B cell (primary cell): ENCODE measurements around the gene KEL. TPM values are rescaled to one million over a fixed set of nuclear protein-coding genes. Genes with fewer than 3 reads are reported as not detected.

Experiments used
- ATAC-seq: fragments of 200-7000 bp; cut with Tn5 transposase; one replicate; pipeline ENCODE4 v1.10.0; 2021; ENCODE audit warnings: low read depth, mild to moderate bottlenecking, moderate number of reproducible peaks, moderate library complexity
- CTCF ChIA-PET: fragments of 350-600 bp; sonication (Branson Sonifier 250); formaldehyde crosslinking; loops from one replicate; lab custom pipeline; 2021; ENCODE audit warnings: antibody characterized with exemption, inconsistent platforms; lab: Charles Lee
- POLR2A ChIA-PET: fragments of 350-600 bp; sonication (Branson Sonifier 250); formaldehyde crosslinking; loops from one replicate; lab custom pipeline; 2021; ENCODE audit warnings: antibody characterized with exemption; lab: Charles Lee
- DNase-seq: peaks from one replicate; pipeline ENCODE4 v3.0.0; 2013
- H2AFZ ChIP-seq: 2 replicates; pipeline ENCODE4 v1.6.1; 2012; ENCODE audit warnings: mild to moderate bottlenecking, low read depth, low read length; ENCODE audit not compliant: insufficient read depth, poor library complexity, severe bottlenecking
- H3K27ac ChIP-seq, 2 donors: 1 replicate in 1 of 2; 2 replicates in 1 of 2; pipeline ENCODE4 v1.5.1; 2012 to 2013; ENCODE audit warnings: low read length in 2 of 2, mild to moderate bottlenecking in 2 of 2, moderate library complexity in 1 of 2
- H3K27me3 ChIP-seq, 4 experiments: fragments of 200-600 bp in 1 of 4; sonication (generic) in 1 of 4; replicated peaks in 1 of 4; 1 replicate in 2 of 4; 2 replicates in 2 of 4; pipeline versions ENCODE4 v1.6.1 to v1.7.0; 2013 to 2016; ENCODE audit warnings: low read length in 3 of 4, mild to moderate bottlenecking in 2 of 4, mixed read lengths in 1 of 4, moderate library complexity in 1 of 4; ENCODE audit not compliant: insufficient read depth in 4 of 4, control insufficient read depth in 3 of 4; ENCODE audit errors: control extremely low read depth in 1 of 4
- H3K36me3 ChIP-seq, 2 experiments: replicated peaks in 1 of 2; 1 replicate in 1 of 2; 2 replicates in 1 of 2; pipeline versions ENCODE4 v1.6.1 to v1.7.1; 2013; ENCODE audit warnings: low read length in 1 of 2; ENCODE audit not compliant: insufficient read depth in 2 of 2, control insufficient read depth in 1 of 2; ENCODE audit errors: control extremely low read depth in 1 of 2, extremely low read depth in 1 of 2
- H3K4me1 ChIP-seq, 2 donors: fragments of 200-600 bp in 1 of 2; sonication (generic) in 1 of 2; 1 replicate in 1 of 2; 2 replicates in 1 of 2; pipeline versions ENCODE4 v1.5.1 to v1.6.1; 2013 to 2017; ENCODE audit warnings: low read length in 2 of 2; ENCODE audit not compliant: control insufficient read depth in 2 of 2, insufficient read depth in 2 of 2
- H3K4me2 ChIP-seq: replicated peaks from 2 replicates; pipeline ENCODE3; 2012; ENCODE audit warnings: mild to moderate bottlenecking, low read depth, low read length; ENCODE audit not compliant: poor library complexity, severe bottlenecking
- H3K4me3 ChIP-seq, 5 experiments: fragments of 200-600 bp in 1 of 5; sonication (generic) in 1 of 5; 1 replicate in 3 of 5; 2 replicates in 2 of 5; pipeline versions ENCODE4 v1.5.1 to v1.7.0; 2011 to 2016; ENCODE audit warnings: low read length in 4 of 5, mild to moderate bottlenecking in 4 of 5, low read depth in 2 of 5, control low read depth in 1 of 5, moderate library complexity in 1 of 5; ENCODE audit not compliant: insufficient read depth in 1 of 5; ENCODE audit errors: control extremely low read depth in 1 of 5, extremely low read depth in 1 of 5
- H3K79me2 ChIP-seq: fragments of 200-600 bp; sonication (generic); one replicate; pipeline ENCODE4 v1.6.0; 2016; ENCODE audit warnings: low read length; ENCODE audit not compliant: control insufficient read depth, insufficient read depth
- H3K9ac ChIP-seq: fragments of 200-600 bp; sonication (generic); 2 replicates; pipeline ENCODE4 v1.6.1; 2017; ENCODE audit warnings: mild to moderate bottlenecking, low read length, moderate library complexity
- H3K9me3 ChIP-seq, 3 donors: one replicate each; pipeline versions ENCODE4 v1.6.1 to v1.7.1; 2013; ENCODE audit warnings: low read length in 2 of 3; ENCODE audit not compliant: control insufficient read depth in 2 of 3, insufficient read depth in 1 of 3; ENCODE audit errors: control extremely low read depth in 1 of 3
- H4K20me1 ChIP-seq: 2 replicates; pipeline ENCODE4 v1.6.0; 2012; ENCODE audit warnings: mild to moderate bottlenecking, low read length; ENCODE audit not compliant: insufficient read depth, control insufficient read depth, poor library complexity, severe bottlenecking
- H3K27ac Mint-ChIP-seq: one replicate; pipeline ENCODE4 v1.8.0; 2021; ENCODE audit warnings: mixed read lengths
- H3K27me3 Mint-ChIP-seq: one replicate; pipeline ENCODE4 v1.8.0; 2021; ENCODE audit warnings: mixed read lengths
- H3K4me1 Mint-ChIP-seq: one replicate; pipeline ENCODE4 v1.8.0; 2021; ENCODE audit warnings: mixed read lengths
- H3K4me3 Mint-ChIP-seq: one replicate; pipeline ENCODE4 v1.8.0; 2021; ENCODE audit warnings: mixed read lengths
- H3K9me3 Mint-ChIP-seq: one replicate; pipeline ENCODE4 v1.8.0; 2022; ENCODE audit warnings: mixed read lengths; ENCODE audit not compliant: insufficient read depth
- EZH2 ChIP-seq: IDR thresholded peaks from 2 replicates; pipeline ENCODE4 v1.6.1; 2012; ENCODE audit warnings: borderline replicate concordance, low read depth, mild to moderate bottlenecking, moderate library complexity, low read length; ENCODE audit not compliant: insufficient read depth, poor library complexity, severe bottlenecking
- WGBS: methylation state at CpG from one replicate; pipeline ENCODE4 v1.1.5; 2013; ENCODE audit warnings: missing lambda C conversion rate; ENCODE audit not compliant: insufficient coverage; 5-methylcytosine and 5-hydroxymethylcytosine counted together
- intact Hi-C: fragments of 100-400 bp; cut with micrococcal nuclease; formaldehyde crosslinking; loops from one replicate; pipeline ENCODE4 v1.10.0; 2022
- polyA plus RNA-seq: library from polyadenylated mRNA; depleted of rRNA; stranded (reverse); fragments of >200 nt; gene quantifications from 2 replicates; pipeline ENCODE4 v1.2.3, GENCODE V29; 2012
- total RNA-seq, 2 donors: library from RNA; stranded (reverse); fragments of 120-200 nt in 1 of 2; gene quantifications; 1 replicate in 1 of 2; 2 replicates in 1 of 2; pipeline versions ENCODE4 v1.2.3 to v1.2.4, GENCODE V29; 2013 to 2022
- TF ChIP-seq, protein P1 (sequence below): fragments of 200-600 bp; IDR thresholded peaks from one replicate; pipeline ENCODE4 v1.8.0; 2022; ENCODE audit warnings: antibody characterized with exemption, mild to moderate bottlenecking

KEL gene
- total and polyA plus RNA-seq, 2 donors (not counting 1 experiment from before 2014, with no cell fraction given) = 0.27 to 0.71 TPM

DNA sequence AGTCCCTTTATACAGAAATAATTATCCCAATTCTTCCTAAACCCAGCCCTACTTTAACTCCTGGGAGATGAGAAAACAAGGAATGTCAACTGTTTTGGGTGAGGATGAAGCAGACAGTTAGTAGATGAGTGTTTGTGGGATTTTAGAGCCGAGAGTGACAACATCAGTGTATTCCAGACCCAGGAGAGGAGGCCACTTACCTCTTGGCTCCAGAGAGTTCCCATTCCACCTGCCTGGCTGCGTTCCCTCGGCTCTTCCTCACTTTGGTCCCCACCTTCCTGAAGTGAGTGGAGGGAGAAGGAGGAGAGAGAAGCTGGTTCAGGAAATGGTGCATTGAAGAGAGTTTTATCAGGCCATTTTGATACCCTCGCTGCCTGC lies 579 bp downstream of the KEL start:
- H3K4me3 ChIP-seq = no peak overlapping the region
- no peak overlapping the region for H2AFZ ChIP-seq
- intact Hi-C loops = no loop called here

DNA sequence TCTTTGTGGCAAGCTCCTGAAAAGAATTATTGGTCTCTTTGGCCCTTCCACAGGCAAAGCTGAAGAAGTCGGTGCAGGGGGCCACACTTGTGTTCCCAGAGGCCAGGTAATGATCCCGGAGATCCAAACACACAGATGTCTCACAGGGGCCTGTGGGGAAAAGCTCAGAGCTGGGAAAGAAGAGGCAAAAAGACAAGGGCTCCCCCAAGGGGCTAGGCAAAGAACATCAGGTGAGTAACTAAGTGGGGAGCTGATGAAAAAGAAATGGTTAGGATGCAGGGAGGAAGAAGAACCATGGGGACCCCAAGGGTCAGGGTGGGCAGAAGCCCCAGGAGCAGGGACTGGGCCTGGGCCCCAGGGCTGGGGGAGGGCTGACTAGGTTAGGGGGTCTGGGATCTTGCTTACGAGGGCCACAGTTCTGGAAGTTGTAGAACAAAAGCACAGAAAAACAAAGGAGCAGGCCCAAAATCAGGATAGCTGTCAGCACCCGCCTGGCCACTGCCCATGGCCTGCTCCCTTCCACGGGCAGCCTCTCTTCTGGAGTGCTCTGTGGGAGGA lies 1.1 kb downstream of the KEL start:
- Histone ChIP-seq H2AFZ (no peak overlapping the region), H3K36me3 (no peaks in the 10 kb centered on the region), H3K9ac (no peak overlapping the region), H3K4me1 (no peaks in the 10 kb centered on the region), H3K79me2 (no peaks in the 10 kb centered on the region), H3K9me3 (peaks cover 0 to 10% (median 3%) of the 10 kb centered on the region in 3 donors), H3K4me2 (no peak overlapping the region), H3K27me3 (peaks cover 0 to 14% (median 3%) of the 10 kb centered on the region in 4 experiments), H4K20me1 (no peaks in the 10 kb centered on the region), H3K4me3 (no peak overlapping the region), H3K27ac (no peak overlapping the region)
- DNase-seq (no peak), ATAC-seq (no peak)
- ChIA-PET CTCF (interaction anchor here (0.9 to 1.9 kb wide), 4 partner anchors 42 to 329 kb away, joined by 3 to 6 read pairs (median 4); no protein-coding TSS in a partner anchor), POLR2A (no interaction called here)
- TF ChIP-seq, protein P1, sequence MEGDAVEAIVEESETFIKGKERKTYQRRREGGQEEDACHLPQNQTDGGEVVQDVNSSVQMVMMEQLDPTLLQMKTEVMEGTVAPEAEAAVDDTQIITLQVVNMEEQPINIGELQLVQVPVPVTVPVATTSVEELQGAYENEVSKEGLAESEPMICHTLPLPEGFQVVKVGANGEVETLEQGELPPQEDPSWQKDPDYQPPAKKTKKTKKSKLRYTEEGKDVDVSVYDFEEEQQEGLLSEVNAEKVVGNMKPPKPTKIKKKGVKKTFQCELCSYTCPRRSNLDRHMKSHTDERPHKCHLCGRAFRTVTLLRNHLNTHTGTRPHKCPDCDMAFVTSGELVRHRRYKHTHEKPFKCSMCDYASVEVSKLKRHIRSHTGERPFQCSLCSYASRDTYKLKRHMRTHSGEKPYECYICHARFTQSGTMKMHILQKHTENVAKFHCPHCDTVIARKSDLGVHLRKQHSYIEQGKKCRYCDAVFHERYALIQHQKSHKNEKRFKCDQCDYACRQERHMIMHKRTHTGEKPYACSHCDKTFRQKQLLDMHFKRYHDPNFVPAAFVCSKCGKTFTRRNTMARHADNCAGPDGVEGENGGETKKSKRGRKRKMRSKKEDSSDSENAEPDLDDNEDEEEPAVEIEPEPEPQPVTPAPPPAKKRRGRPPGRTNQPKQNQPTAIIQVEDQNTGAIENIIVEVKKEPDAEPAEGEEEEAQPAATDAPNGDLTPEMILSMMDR = no peak
- TF ChIP-seq EZH2 = no peak
- 92% methylated on average over 4 of the region's 5 CpGs for WGBS
- Mint-ChIP-seq H3K27ac (no peak overlapping the region), H3K27me3 (peaks cover 51% of the 10 kb centered on the region), H3K4me1 (peaks cover 2% of the 10 kb centered on the region), H3K9me3 (peaks cover 4% of the 10 kb centered on the region), H3K4me3 (no peak overlapping the region)
- intact Hi-C loops = no loop called here

More for the DNA sequence above, 579 bp downstream of the KEL start:
- TF ChIP-seq, protein P1 = no peak
- TF ChIP-seq EZH2 = no peak
- 100% methylated on average over 1 of the region's 4 CpGs for WGBS
- H3K27me3 ChIP-seq = peaks cover 0 to 14% (median 3%) of the 10 kb centered on the region in 4 experiments
- Mint-ChIP-seq H3K4me3 (no peak overlapping the region), H3K9me3 (peaks cover under 1% of the 10 kb centered on the region), H3K27me3 (peaks cover 51% of the 10 kb centered on the region), H3K27ac (no peak overlapping the region), H3K4me1 (peaks cover 2% of the 10 kb centered on the region)
- peaks cover 0 to 4% (median under 1%) of the 10 kb centered on the region in 3 donors for H3K9me3 ChIP-seq
- H3K4me1 ChIP-seq = no peaks in the 10 kb centered on the region
- POLR2A ChIA-PET = no interaction called here
- CTCF ChIA-PET = interaction anchor here (1.0 to 1.9 kb wide), 3 partner anchors 42 to 329 kb away, joined by 3 to 6 read pairs (median 4); no protein-coding TSS in a partner anchor
- H3K36me3 ChIP-seq = no peaks in the 10 kb centered on the region
- H3K79me2 ChIP-seq = no peaks in the 10 kb centered on the region
- no peak overlapping the region for H3K27ac ChIP-seq
- no peaks in the 10 kb centered on the region for H4K20me1 ChIP-seq
- no peak overlapping the region for H3K4me2 ChIP-seq
- no peak for ATAC-seq
- DNase-seq = no peak
- H3K9ac ChIP-seq = no peak overlapping the region
